Upper lobe of left lung (tissue), 6 donors: ENCODE data around the gene AFF4. TPM values are rescaled to one million over a fixed set of nuclear protein-coding genes. Genes with fewer than 3 reads are reported as not detected.
A peak's percentile ranks its signal among the peaks of the same experiment; 100 is the strongest.

Experiments
- ATAC-seq, 2 donors: fragments of 200-7000 bp; cut with Tn5 transposase; one replicate each; pipeline ENCODE4 v1.9.1; 2022; ENCODE audit warnings: mild to moderate bottlenecking in 2 of 2, moderate library complexity in 2 of 2; ENCODE audit not compliant: low FRiP score in 2 of 2
- DNase-seq, 2 donors: peaks; one replicate each; pipeline ENCODE4 v3.0.0-alpha.2; 2019 to 2020
- H3K27ac ChIP-seq, 4 donors: fragments of 200-600 bp; sonication (generic); one replicate each; pipeline ENCODE4 v1.5.1; 2016 to 2019
- H3K27me3 ChIP-seq, 4 donors: fragments of 200-600 bp; sonication (generic); one replicate each; pipeline ENCODE4 v1.5.1; 2017 to 2019
- H3K36me3 ChIP-seq, 4 donors: fragments of 200-600 bp; sonication (generic); one replicate each; pipeline ENCODE4 v1.5.1; 2016 to 2019
- H3K4me1 ChIP-seq, 4 donors: fragments of 200-600 bp; sonication (generic); one replicate each; pipeline ENCODE4 v1.5.1; 2018 to 2019
- H3K4me3 ChIP-seq, 4 donors: fragments of 200-600 bp; sonication (generic); one replicate each; pipeline ENCODE4 v1.5.1; 2017 to 2019; ENCODE audit warnings: mild to moderate bottlenecking in 2 of 4, moderate library complexity in 1 of 4
- H3K9me3 ChIP-seq, 4 donors: fragments of 200-600 bp; sonication (generic); one replicate each; pipeline ENCODE4 v1.5.1; 2018 to 2019
- CTCF ChIP-seq, 6 experiments: fragments of 450-650 bp in 4 of 6; fragments of 200-600 bp in 2 of 6; sonication (generic) in 2 of 6; IDR thresholded peaks; one replicate each; pipeline ENCODE4 v1.5.1; 2016 to 2019; ENCODE audit warnings: antibody characterized with exemption in 6 of 6
- EP300 ChIP-seq, 4 donors: sonication (generic); formaldehyde crosslinking; IDR thresholded peaks; one replicate each; pipeline ENCODE4 v1.5.1; 2017; ENCODE audit warnings: antibody characterized with exemption in 4 of 4, control low read depth in 2 of 4
- POLR2A ChIP-seq, 4 donors: fragments of 450-650 bp; IDR thresholded peaks; one replicate each; pipeline ENCODE4 v1.5.1; 2016 to 2017; ENCODE audit warnings: antibody characterized with exemption in 4 of 4, mild to moderate bottlenecking in 2 of 4
- POLR2AphosphoS5 ChIP-seq, 2 donors: sonication (generic); formaldehyde crosslinking; IDR thresholded peaks; one replicate each; pipeline ENCODE4 v1.5.1; 2017; ENCODE audit warnings: antibody characterized with exemption in 2 of 2
- WGBS, 2 donors: methylation state at CpG; one replicate each; pipeline ENCODE4 v1.1.5; 2017 to 2018; 5-methylcytosine and 5-hydroxymethylcytosine counted together
- total RNA-seq, 6 donors: library from RNA; depleted of rRNA in 4 of 6; stranded (reverse); fragments of >200 nt in 4 of 6; gene quantifications; one replicate each; pipeline versions ENCODE4 v1.1.0 to v1.2.1, GENCODE V29; 2016 to 2021
- donor health status: DM: no; HTN: no; CAD: no; lungs with moderate emphysema.
- donor health status: DM: no; HTN: yes; CAD: no; lungs with severe emphysema.

The AFF4 gene
- total RNA-seq, 6 donors from 2014 or later: 60.8 to 94.5 (median 72.8) TPM

GRCh38 chr5:132868754-132869153, 94.7 kb downstream of the AFF4 start:
- H3K9me3 ChIP-seq: no peaks in the 10 kb centered on the region
- H3K27ac ChIP-seq: no peak overlapping the region
- WGBS, 2 donors: 75 to 90% methylated on average over 4 of the region's 4 CpGs
- H3K36me3 ChIP-seq: peaks cover 6 to 52% (median 22%) of the 10 kb centered on the region in 4 donors
- DNase-seq: no peak
- H3K4me3 ChIP-seq: no peak overlapping the region
- no peak for TF ChIP-seq POLR2AphosphoS5 (IDR thresholded peaks at IDR 0.05)
- peaks cover 8 to 23% (median 14%) of the 10 kb centered on the region in 4 donors for H3K4me1 ChIP-seq
- ATAC-seq: no peak
- H3K27me3 ChIP-seq: no peaks in the 10 kb centered on the region

DNA sequence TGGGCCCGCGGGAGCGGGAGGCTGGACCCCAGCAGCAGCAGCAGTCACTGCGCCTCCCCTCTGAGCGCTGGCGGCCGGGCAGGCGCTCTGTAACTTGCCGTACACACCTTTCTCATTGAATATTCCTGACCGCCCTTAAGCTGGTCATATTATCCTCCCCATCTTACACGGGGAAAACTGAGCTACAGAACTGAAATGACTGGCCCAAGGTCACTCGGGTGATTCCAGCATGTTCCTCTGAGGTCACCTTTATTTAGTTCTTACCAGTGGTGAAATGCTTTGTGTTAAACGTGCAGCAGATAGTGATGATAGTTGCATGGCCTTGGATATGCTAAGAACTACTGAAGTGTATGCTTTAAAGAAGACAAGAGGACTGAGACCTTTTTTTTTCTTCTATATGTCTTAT, 96.4 kb downstream of the AFF4 start:
- 1 to 2% methylated on average over 11 to 13 of the region's 13 CpGs for WGBS, 2 donors
- no peaks in the 10 kb centered on the region for H3K9me3 ChIP-seq
- peak overlapping the region; percentile 65 to 85 (median 72) for H3K4me3 ChIP-seq
- peaks cover 6 to 38% (median 20%) of the 10 kb centered on the region in 4 donors for H3K36me3 ChIP-seq
- H3K27me3 ChIP-seq: no peaks in the 10 kb centered on the region
- no peak for TF ChIP-seq POLR2AphosphoS5 (IDR thresholded peaks at IDR 0.05)
- TF ChIP-seq CTCF (IDR thresholded peaks at IDR 0.05): no peak
- no peak for TF ChIP-seq POLR2A (IDR thresholded peaks at IDR 0.05)
- TF ChIP-seq EP300 (IDR thresholded peaks at IDR 0.05): no peak
- ATAC-seq (no peak), DNase-seq (no peak)
- H3K27ac ChIP-seq: peak overlapping the region; percentile 88 to 94 (median 93)
- H3K4me1 ChIP-seq: peaks cover 8 to 16% (median 14%) of the 10 kb centered on the region in 4 donors

GRCh38 chr5:132866342-132867045, 96.9 kb downstream of the AFF4 start, which contains the start of the genes GDF9 and UQCRQ:
GDF9 (minus strand) TSS chr5:132866469; CDS start chr5:132864533, 1,936 bp downstream.
UQCRQ (plus strand) TSS chr5:132866642; CDS start chr5:132866882, 240 bp downstream.
- WGBS, 2 donors: 0 to 1% methylated on average over 34 to 39 of the region's 55 CpGs

GRCh38 chr5:132865668-132866341, 97.6 kb downstream of the AFF4 start:
- H3K9me3 ChIP-seq: no peaks in the 10 kb centered on the region
- TF ChIP-seq POLR2AphosphoS5 (IDR thresholded peaks at IDR 0.05) (no peak), POLR2A (IDR thresholded peaks at IDR 0.05) (no peak), CTCF (IDR thresholded peaks at IDR 0.05) (no peak), EP300 (IDR thresholded peaks at IDR 0.05) (no peak)
- ATAC-seq (peak in 1 of 2 donors; percentile 77), DNase-seq (peak in 1 of 2 donors; percentile 13)
- peak overlapping the region; percentile 15 to 85 (median 72) for H3K4me3 ChIP-seq
- peaks cover 6 to 33% (median 17%) of the 10 kb centered on the region in 4 donors for H3K36me3 ChIP-seq
- peaks cover 8 to 16% (median 14%) of the 10 kb centered on the region in 4 donors for H3K4me1 ChIP-seq
- no peaks in the 10 kb centered on the region for H3K27me3 ChIP-seq
- peak overlapping the region; percentile 88 to 94 (median 93) for H3K27ac ChIP-seq
- 42 to 55% methylated on average over 20 to 30 of the region's 30 CpGs for WGBS, 2 donors

More at GRCh38 chr5:132866342-132867045, 96.9 kb downstream of the AFF4 start, which contains the start of the genes GDF9 and UQCRQ:
- peak within 1 kb of the TSS; percentile 65 to 85 (median 72) for H3K4me3 ChIP-seq
- peak; percentile 99 for ATAC-seq
- H3K4me1 ChIP-seq: peaks cover 8 to 16% (median 14%) of the 10 kb centered on the region in 4 donors
- H3K27me3 ChIP-seq: no peaks in the 10 kb centered on the region
- H3K27ac ChIP-seq: peak within 1 kb of the TSS; percentile 88 to 94 (median 93)
- H3K9me3 ChIP-seq: no peaks in the 10 kb centered on the region
- peaks cover 6 to 37% (median 17%) of the 10 kb centered on the region in 4 donors for H3K36me3 ChIP-seq
- peak in 5 of 6 experiments; percentile 13 to 48 (median 26) for TF ChIP-seq CTCF (IDR thresholded peaks at IDR 0.05)
- TF ChIP-seq EP300 (IDR thresholded peaks at IDR 0.05): peak in 1 of 4 donors; percentile 83
- peak; percentile 72 to 94 (median 85) for TF ChIP-seq POLR2A (IDR thresholded peaks at IDR 0.05)
- TF ChIP-seq POLR2AphosphoS5 (IDR thresholded peaks at IDR 0.05): peak; percentile 94 to 98
- peak; percentile 95 to 98 for DNase-seq

- Histone ChIP-seq H3K4me1 (peaks cover under 1 to 5% (median 3%) of the 10 kb centered on the region in 4 donors), H3K27me3 (no peaks in the 10 kb centered on the region), H3K27ac (no peak overlapping the region), H3K9me3 (no peaks in the 10 kb centered on the region), H3K4me3 (no peak overlapping the region), H3K36me3 (no peaks in the 10 kb centered on the region)
- DNase-seq (no peak), ATAC-seq (no peak)
- no peak for TF ChIP-seq POLR2A (IDR thresholded peaks at IDR 0.05)
- TF ChIP-seq EP300 (IDR thresholded peaks at IDR 0.05): no peak
- no peak for TF ChIP-seq CTCF (IDR thresholded peaks at IDR 0.05)
- no peak for TF ChIP-seq POLR2AphosphoS5 (IDR thresholded peaks at IDR 0.05)
- 76 to 77% methylated on average over 5 of the region's 5 CpGs for WGBS, 2 donors
Observed at GRCh38 chr5:132860742-132861141, 102.7 kb downstream of the AFF4 start.
